IPS DF 4.7 (cell line): Measurements from ENCODE around the gene FOXO6.
"Not testable (repeated sequence)": the region's sequence is repeated elsewhere in the genome, so short reads cannot be mapped to it uniquely, and the experiment has no call there.

Experiments used
- DNase-seq: peaks from one replicate; pipeline ENCODE4 v3.0.0-alpha.2; 2013; ENCODE audit warnings: low spot score; ENCODE audit errors: extremely low read depth

The FOXO6 gene

GRCh38 chr1:41328780-41329640 lies 32.2 kb upstream of the FOXO6 start:
- DNase-seq, result no peak

GRCh38 chr1:41329662-41330587 lies 31.3 kb upstream of the FOXO6 start:
- DNase-seq, result no peak

- DNase-seq, result peak; percentile 66
These were observed 30.4 kb upstream of the FOXO6 start for GRCh38 chr1:41330588-41331545.

- DNase-seq, result no peak
These were observed 29.7 kb upstream of the FOXO6 start for GRCh38 chr1:41331546-41331917.

DNA sequence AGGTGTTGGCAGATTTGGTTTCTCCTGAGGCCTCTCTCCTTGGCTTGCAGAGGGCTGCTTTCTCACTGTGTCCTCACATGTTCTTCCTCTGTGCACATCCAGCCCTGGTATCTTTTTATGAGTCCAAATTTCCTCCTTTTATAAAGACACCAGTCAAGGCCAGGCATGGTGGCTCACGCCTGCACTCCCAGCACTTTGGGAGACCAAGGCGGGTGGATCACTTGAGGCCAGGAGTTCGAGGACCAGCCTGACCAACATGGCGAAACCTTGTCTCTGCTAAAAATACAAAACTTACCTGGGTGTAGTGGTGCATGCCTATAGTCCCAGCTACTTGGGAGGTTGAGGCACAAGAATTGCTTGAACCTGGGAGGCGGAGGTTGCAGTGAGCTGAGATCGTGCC lies 29.1 kb upstream of the FOXO6 start:
- not testable (repeated sequence) for DNase-seq

- no peak for DNase-seq
These were observed 28.0 kb upstream of the FOXO6 start for GRCh38 chr1:41333146-41333784.

GRCh38 chr1:41338820-41339219 lies 22.4 kb upstream of the FOXO6 start:
- no peak for DNase-seq

DNA sequence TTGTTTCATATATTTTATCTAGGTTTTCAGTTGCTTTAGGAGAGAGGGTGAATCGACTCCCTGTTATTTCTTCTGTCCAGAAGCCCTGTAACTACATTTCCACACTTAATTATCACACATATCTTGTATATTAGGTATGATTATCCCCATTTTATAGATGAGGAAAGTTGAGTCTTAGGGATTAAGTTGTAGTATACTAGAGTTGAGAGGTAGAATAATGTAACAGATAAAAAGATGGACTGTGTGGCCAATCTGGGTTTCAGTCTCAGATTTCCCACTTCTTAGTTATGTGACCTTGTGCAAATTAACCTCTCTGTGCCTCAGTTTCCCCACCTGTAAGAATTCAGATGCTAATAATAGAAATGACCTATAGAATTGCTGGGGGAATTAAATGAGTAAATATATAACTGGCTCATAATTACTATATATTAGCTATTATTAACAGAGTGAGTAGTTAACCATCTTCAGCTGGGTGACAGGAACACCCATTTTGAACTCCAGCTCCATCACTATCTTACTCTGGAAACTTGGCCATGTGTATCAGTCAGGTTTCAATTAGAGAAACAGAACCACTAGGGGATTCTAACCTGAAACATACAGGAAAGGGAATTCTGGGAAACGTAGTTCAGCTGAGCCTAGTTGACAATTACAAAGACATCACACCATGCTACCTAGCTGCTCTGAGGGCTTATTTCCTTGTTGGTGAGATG lies 20.4 kb upstream of the FOXO6 start:
- DNase-seq, result no peak

- DNase-seq, result no peak
These were observed 19.9 kb upstream of the FOXO6 start for GRCh38 chr1:41341365-41341683.

- DNase-seq, result no peak
These were observed 19.3 kb upstream of the FOXO6 start for GRCh38 chr1:41341772-41342562.

DNA sequence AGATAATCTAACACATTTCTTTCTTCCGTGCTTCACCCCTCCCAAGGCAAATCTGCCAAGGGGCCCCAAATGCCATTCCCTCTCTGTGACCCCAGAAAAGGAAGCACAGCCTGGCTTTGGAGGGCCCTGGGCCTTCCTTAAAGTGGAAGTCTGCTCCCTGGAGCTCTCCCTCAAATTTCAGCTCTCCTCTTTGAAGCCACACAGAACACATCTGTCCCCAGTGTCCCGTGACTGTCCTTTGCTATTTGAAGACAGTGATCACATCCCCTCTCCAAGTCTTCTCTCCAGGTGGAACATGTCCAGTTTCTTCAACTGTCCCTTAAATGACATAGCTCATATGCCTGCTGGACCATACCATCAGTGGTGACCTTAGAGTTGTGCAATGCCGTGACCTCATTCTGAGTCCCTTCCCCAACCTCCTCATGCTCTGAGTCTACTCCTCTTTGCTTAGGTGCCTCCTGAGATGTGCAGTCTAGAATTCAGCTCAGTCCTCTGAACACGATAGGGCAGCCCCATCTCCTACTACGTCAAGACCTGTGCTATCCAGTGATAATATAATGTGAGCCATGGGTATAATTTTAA lies 18.4 kb upstream of the FOXO6 start:
- DNase-seq, result no peak

DNA sequence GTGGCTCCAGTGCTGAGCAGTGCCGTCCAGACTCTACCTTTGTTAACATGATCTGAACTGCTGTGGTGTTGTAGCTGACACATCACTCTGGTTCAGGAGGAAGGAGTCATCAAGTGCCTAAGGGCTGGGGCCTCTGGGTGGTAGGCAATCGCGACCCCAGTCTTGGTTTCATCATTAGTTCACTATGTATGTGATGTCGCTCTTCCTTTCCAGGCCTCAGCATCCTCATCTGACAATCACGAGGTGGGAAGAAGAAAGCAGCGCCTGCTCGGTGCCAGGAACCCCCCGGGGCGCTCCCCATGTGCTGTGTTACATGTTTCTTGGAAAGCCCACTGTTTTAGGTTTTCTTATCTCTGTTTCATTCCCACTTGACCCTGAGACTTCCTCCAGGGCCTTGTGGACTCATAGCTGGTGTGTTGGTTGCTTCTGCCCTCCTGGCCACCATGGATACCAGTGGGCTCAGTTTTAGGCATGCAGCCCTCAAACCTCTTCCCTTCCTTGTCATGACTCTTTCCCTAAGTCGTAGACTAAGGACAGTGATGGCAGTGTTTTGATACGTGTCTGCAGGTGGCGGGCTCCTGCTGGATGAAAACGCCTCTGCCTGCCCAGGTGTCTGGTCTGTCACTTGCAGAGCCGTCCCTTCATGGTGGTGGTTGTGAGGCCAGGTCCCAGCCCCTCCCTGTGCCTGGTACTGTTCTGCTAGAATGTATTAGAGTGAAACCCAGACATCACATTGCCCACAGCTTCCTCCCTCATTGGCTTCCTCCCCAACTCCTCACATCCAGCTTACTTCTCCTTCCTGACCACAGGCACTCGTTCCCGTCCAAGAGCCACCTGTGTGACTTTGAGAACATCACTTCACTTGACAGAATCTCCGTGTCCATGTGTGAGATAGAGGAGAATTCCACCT lies 17.2 kb upstream of the FOXO6 start:
- no peak for DNase-seq

GRCh38 chr1:41344708-41345159 lies 16.5 kb upstream of the FOXO6 start:
- DNase-seq, result no peak

DNA sequence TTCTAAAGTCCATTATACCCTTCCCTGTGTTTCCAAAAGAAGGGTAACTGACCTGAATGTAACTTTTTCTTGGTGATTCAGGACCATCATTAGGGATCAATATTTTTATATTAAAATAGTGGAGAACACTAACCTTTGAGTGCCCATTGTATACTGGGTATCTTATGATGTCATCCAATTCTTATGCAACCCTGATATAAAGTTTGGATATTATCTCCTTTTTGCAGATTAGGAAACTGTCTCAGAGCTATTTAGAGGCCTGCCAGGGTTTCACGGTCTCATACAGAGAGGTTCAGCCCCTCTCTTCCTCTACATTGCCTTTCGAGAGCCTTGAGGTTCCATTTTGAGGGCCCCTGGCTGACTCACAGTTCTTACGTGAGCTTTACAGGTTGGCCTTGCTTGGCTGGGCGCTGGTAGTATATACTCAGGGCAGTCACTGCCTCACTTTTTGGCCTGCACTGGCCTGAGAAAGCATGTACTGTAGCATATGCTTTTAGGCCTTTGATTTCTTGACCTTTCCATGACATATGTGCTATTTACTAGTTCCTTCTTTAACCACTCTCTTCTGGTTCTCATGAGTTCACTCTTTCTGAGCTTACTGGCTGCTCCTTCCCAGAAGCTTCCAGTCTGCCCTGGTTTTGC lies 15.7 kb upstream of the FOXO6 start:
- no peak for DNase-seq

GRCh38 chr1:41347276-41347675 lies 14.0 kb upstream of the FOXO6 start:
- no peak for DNase-seq

- DNase-seq, result no peak
These were observed 12.8 kb upstream of the FOXO6 start for GRCh38 chr1:41348394-41348793.

- DNase-seq, result no peak
These were observed 11.7 kb upstream of the FOXO6 start for GRCh38 chr1:41349361-41350054.
